Astrocyte (in vitro differentiated cells and primary cell): ENCODE data around the gene IGFN1. TPM values are rescaled to one million over a fixed set of nuclear protein-coding genes. Genes with fewer than 3 reads are reported as not detected.

Experiments used
- DNase-seq: peaks from one replicate; pipeline ENCODE4 v3.0.0-alpha.2; 2010; ENCODE audit warnings: low read depth
- FAIRE-seq: peaks from 2 replicates; lab custom pipeline; 2011; peaks lifted over from hg19 to GRCh38; lab: Jason Lieb, UNC
- H2AFZ ChIP-seq: 2 replicates; pipeline ENCODE4 v1.6.0; 2012; ENCODE audit warnings: low read depth, low read length, inconsistent platforms
- H3K27ac ChIP-seq: 2 replicates; pipeline ENCODE4 v1.5.1; 2011; ENCODE audit warnings: low read depth, low read length, inconsistent platforms
- H3K27me3 ChIP-seq: 2 replicates; pipeline ENCODE4 v1.6.0; 2011; ENCODE audit warnings: low read length, inconsistent platforms; ENCODE audit not compliant: insufficient read depth
- H3K36me3 ChIP-seq: 2 replicates; pipeline ENCODE4 v1.5.1; 2011; ENCODE audit warnings: low read length, inconsistent platforms; ENCODE audit not compliant: insufficient read depth
- H3K4me1 ChIP-seq: 2 replicates; pipeline ENCODE4 v1.5.1; 2011; ENCODE audit warnings: low read length, inconsistent platforms; ENCODE audit not compliant: insufficient read depth
- H3K4me2 ChIP-seq: 2 replicates; pipeline ENCODE4 v1.6.0; 2012; ENCODE audit warnings: low read length, inconsistent platforms
- H3K4me3 ChIP-seq: 2 replicates; pipeline ENCODE4 v1.5.1; 2011; ENCODE audit warnings: low read depth, mild to moderate bottlenecking, low read length, inconsistent platforms; ENCODE audit not compliant: insufficient read depth
- H3K79me2 ChIP-seq: 2 replicates; pipeline ENCODE4 v1.6.0; 2012; ENCODE audit warnings: mild to moderate bottlenecking, low read length, inconsistent platforms; ENCODE audit not compliant: insufficient read depth
- H3K9ac ChIP-seq: 2 replicates; pipeline ENCODE4 v1.6.0; 2012; ENCODE audit warnings: mild to moderate bottlenecking, low read length, inconsistent platforms
- H3K9me3 ChIP-seq: 2 replicates; pipeline ENCODE4 v1.5.1; 2012; ENCODE audit warnings: low read depth, mild to moderate bottlenecking, low read length, inconsistent platforms; ENCODE audit not compliant: insufficient read depth
- H4K20me1 ChIP-seq: 2 replicates; pipeline ENCODE4 v1.6.0; 2012; ENCODE audit warnings: low read length, inconsistent platforms; ENCODE audit not compliant: insufficient read depth
- H3K27ac Mint-ChIP-seq: one replicate; pipeline ENCODE4 v1.8.0; 2021; ENCODE audit warnings: mild to moderate bottlenecking, mixed read lengths; ENCODE audit not compliant: unreplicated experiment
- H3K27me3 Mint-ChIP-seq: one replicate; pipeline ENCODE4 v1.8.0; 2021; ENCODE audit warnings: low read depth, mixed read lengths; ENCODE audit not compliant: unreplicated experiment
- H3K36me3 Mint-ChIP-seq: one replicate; pipeline ENCODE4 v1.8.0; 2021; ENCODE audit warnings: low read depth, mixed read lengths; ENCODE audit not compliant: unreplicated experiment
- H3K4me1 Mint-ChIP-seq: one replicate; pipeline ENCODE4 v1.8.0; 2021; ENCODE audit warnings: low read depth, mixed read lengths; ENCODE audit not compliant: unreplicated experiment
- H3K4me3 Mint-ChIP-seq: one replicate; pipeline ENCODE4 v1.8.0; 2021; ENCODE audit warnings: mild to moderate bottlenecking, moderate library complexity, mixed read lengths; ENCODE audit not compliant: unreplicated experiment
- H3K9me3 Mint-ChIP-seq: one replicate; pipeline ENCODE4 v1.8.0; 2021; ENCODE audit warnings: mild to moderate bottlenecking, mixed read lengths; ENCODE audit not compliant: unreplicated experiment
- CTCF ChIP-seq: IDR thresholded peaks from 2 replicates; pipeline ENCODE4 v1.5.1; 2011; ENCODE audit warnings: low read depth, mild to moderate bottlenecking, inconsistent platforms, low read length, moderate library complexity; ENCODE audit not compliant: insufficient read depth
- EZH2 ChIP-seq: IDR thresholded peaks from 2 replicates; pipeline ENCODE4 v1.6.1; 2012; ENCODE audit warnings: mild to moderate bottlenecking, low read length, inconsistent platforms; ENCODE audit not compliant: insufficient read depth
- total RNA-seq: library from RNA; stranded (reverse); gene quantifications from 2 replicates; pipeline ENCODE4 v1.2.1, GENCODE V29; 2021

Gene IGFN1
- total RNA-seq, 1 donor from 2014 or later, result 0.02 TPM

- Histone ChIP-seq H3K79me2 (no peaks in the 10 kb centered on the region), H3K27ac (no peak overlapping the region), H3K4me2 (no peak overlapping the region), H2AFZ (no peak overlapping the region), H4K20me1 (no peaks in the 10 kb centered on the region), H3K9ac (no peak overlapping the region), H3K27me3 (peaks cover 2% of the 10 kb centered on the region), H3K36me3 (no peaks in the 10 kb centered on the region), H3K4me3 (no peak overlapping the region), H3K9me3 (no peaks in the 10 kb centered on the region), H3K4me1 (peaks cover 15% of the 10 kb centered on the region)
- FAIRE-seq (no peak), DNase-seq (no peak)
- H3K4me1 Mint-ChIP-seq, result peaks cover 8% of the 10 kb centered on the region
- H3K4me3 Mint-ChIP-seq, result no peak overlapping the region
- H3K27me3 Mint-ChIP-seq, result peaks cover 42% of the 10 kb centered on the region
- peaks cover 5% of the 10 kb centered on the region for H3K9me3 Mint-ChIP-seq
- no peak overlapping the region for H3K27ac Mint-ChIP-seq
- no peak for TF ChIP-seq CTCF
- no peak for TF ChIP-seq EZH2
- no peaks in the 10 kb centered on the region for H3K36me3 Mint-ChIP-seq
These were observed 37.7 kb downstream of the IGFN1 start for GRCh38 chr1:201228011-201228983.

- no peak overlapping the region for H3K27ac Mint-ChIP-seq
- no peaks in the 10 kb centered on the region for H3K9me3 ChIP-seq
- H3K27me3 Mint-ChIP-seq, result peaks cover 42% of the 10 kb centered on the region
- H3K27ac ChIP-seq, result no peak overlapping the region
- no peaks in the 10 kb centered on the region for H4K20me1 ChIP-seq
- H3K79me2 ChIP-seq, result no peaks in the 10 kb centered on the region
- peaks cover 8% of the 10 kb centered on the region for H3K4me1 Mint-ChIP-seq
- H3K4me1 ChIP-seq, result peaks cover 15% of the 10 kb centered on the region
- no peaks in the 10 kb centered on the region for H3K36me3 Mint-ChIP-seq
- H3K4me2 ChIP-seq, result no peak overlapping the region
- H3K4me3 ChIP-seq, result no peak overlapping the region
- H3K27me3 ChIP-seq, result peaks cover 2% of the 10 kb centered on the region
- TF ChIP-seq CTCF (no peak), EZH2 (no peak)
- no peak overlapping the region for H2AFZ ChIP-seq
- H3K9ac ChIP-seq, result no peak overlapping the region
- H3K36me3 ChIP-seq, result no peaks in the 10 kb centered on the region
- DNase-seq, result no peak
- FAIRE-seq, result no peak
- peaks cover 6% of the 10 kb centered on the region for H3K9me3 Mint-ChIP-seq
- no peak overlapping the region for H3K4me3 Mint-ChIP-seq
These were observed 38.5 kb downstream of the IGFN1 start for GRCh38 chr1:201229095-201229494.
